HG03095 (cell line): Measurements from ENCODE around the gene GPAT2.
"Not testable (repeated sequence)": the region's sequence is repeated elsewhere in the genome, so short reads cannot be mapped to it uniquely, and the experiment has no call there.

ENCODE experiments used
- ATAC-seq: cut with Tn5 transposase; IDR thresholded peaks from one replicate; pipeline ENCODE4 v1.9.1; 2021; ENCODE audit warnings: moderate library complexity; ENCODE audit not compliant: unreplicated experiment

GPAT2 gene

GRCh38 chr2:96065381-96065930 is 30.7 kb upstream of the GPAT2 start:
- no peak for ATAC-seq

GRCh38 chr2:96064760-96065159 is 30.0 kb upstream of the GPAT2 start:
- ATAC-seq: not testable (repeated sequence)

GRCh38 chr2:96064047-96064675 is 29.4 kb upstream of the GPAT2 start:
- not testable (repeated sequence) for ATAC-seq

- not testable (repeated sequence) for ATAC-seq
Measured at GRCh38 chr2:96063116-96063899, 28.6 kb upstream of the GPAT2 start.

- ATAC-seq: not testable (repeated sequence)
Measured at GRCh38 chr2:96062483-96062882, 27.8 kb upstream of the GPAT2 start.

- ATAC-seq: not testable (repeated sequence)
Measured at GRCh38 chr2:96061901-96062300, 27.2 kb upstream of the GPAT2 start.

- ATAC-seq: not testable (repeated sequence)
Measured at GRCh38 chr2:96061197-96061817, 26.6 kb upstream of the GPAT2 start.

GRCh38 chr2:96060325-96060724 is 25.6 kb upstream of the GPAT2 start:
- not testable (repeated sequence) for ATAC-seq

GRCh38 chr2:96059443-96059842 is 24.7 kb upstream of the GPAT2 start:
- not testable (repeated sequence) for ATAC-seq

- ATAC-seq: not testable (repeated sequence)
Measured at GRCh38 chr2:96055830-96056229, 21.1 kb upstream of the GPAT2 start.

GRCh38 chr2:96054537-96054936 is 19.8 kb upstream of the GPAT2 start:
- ATAC-seq: not testable (repeated sequence)

GRCh38 chr2:96053385-96053784 is 18.7 kb upstream of the GPAT2 start:
- ATAC-seq: not testable (repeated sequence)

- ATAC-seq: not testable (repeated sequence)
Measured at GRCh38 chr2:96052632-96053031, 17.9 kb upstream of the GPAT2 start.

GRCh38 chr2:96049917-96050262 is 15.2 kb upstream of the GPAT2 start:
- not testable (repeated sequence) for ATAC-seq

GRCh38 chr2:96049049-96049916 is 14.6 kb upstream of the GPAT2 start:
- not testable (repeated sequence) for ATAC-seq

- ATAC-seq: not testable (repeated sequence)
Measured at GRCh38 chr2:96035554-96035953, 838 bp upstream of the GPAT2 start.

GRCh38 chr2:96033997-96034396 is 719 bp downstream of the GPAT2 start:
- not testable (repeated sequence) for ATAC-seq

GRCh38 chr2:96027725-96028325 is 6.9 kb downstream of the GPAT2 start:
- ATAC-seq: not testable (repeated sequence)

GRCh38 chr2:96025755-96026154 is 9.0 kb downstream of the GPAT2 start:
- not testable (repeated sequence) for ATAC-seq

GRCh38 chr2:96025194-96025492 is 9.6 kb downstream of the GPAT2 start:
- ATAC-seq: no peak
